Epithelial cell of proximal tubule (primary cell): ENCODE data around the gene SDF4. TPM values are rescaled to one million over a fixed set of nuclear protein-coding genes. Genes with fewer than 3 reads are reported as not detected.

ENCODE experiments used
- DNase-seq: peaks from one replicate; pipeline ENCODE4 v3.0.0-alpha.2; 2011; ENCODE audit warnings: low read depth
- H3K4me3 ChIP-seq: 2 replicates; pipeline ENCODE4 v1.5.1; 2011; ENCODE audit warnings: low read depth, mild to moderate bottlenecking, low read length
- total RNA-seq: library from RNA; depleted of rRNA; stranded (reverse); fragments of >200 nt; gene quantifications from 2 replicates; pipeline ENCODE4 v1.2.3, GENCODE V29; 2015
- TF ChIP-seq, protein P1 (sequence below): conservative IDR thresholded peaks from 2 replicates; pipeline ENCODE4 v1.5.1; 2012; ENCODE audit warnings: low read depth, mild to moderate bottlenecking, low read length

Gene SDF4
- total RNA-seq, 1 donor from 2014 or later, result 149 TPM

GRCh38 chr1:1211541-1212441 lies 20.0 kb downstream of the SDF4 start:
- DNase-seq, result no peak
- H3K4me3 ChIP-seq, result no peak overlapping the region
- TF ChIP-seq, protein P1, sequence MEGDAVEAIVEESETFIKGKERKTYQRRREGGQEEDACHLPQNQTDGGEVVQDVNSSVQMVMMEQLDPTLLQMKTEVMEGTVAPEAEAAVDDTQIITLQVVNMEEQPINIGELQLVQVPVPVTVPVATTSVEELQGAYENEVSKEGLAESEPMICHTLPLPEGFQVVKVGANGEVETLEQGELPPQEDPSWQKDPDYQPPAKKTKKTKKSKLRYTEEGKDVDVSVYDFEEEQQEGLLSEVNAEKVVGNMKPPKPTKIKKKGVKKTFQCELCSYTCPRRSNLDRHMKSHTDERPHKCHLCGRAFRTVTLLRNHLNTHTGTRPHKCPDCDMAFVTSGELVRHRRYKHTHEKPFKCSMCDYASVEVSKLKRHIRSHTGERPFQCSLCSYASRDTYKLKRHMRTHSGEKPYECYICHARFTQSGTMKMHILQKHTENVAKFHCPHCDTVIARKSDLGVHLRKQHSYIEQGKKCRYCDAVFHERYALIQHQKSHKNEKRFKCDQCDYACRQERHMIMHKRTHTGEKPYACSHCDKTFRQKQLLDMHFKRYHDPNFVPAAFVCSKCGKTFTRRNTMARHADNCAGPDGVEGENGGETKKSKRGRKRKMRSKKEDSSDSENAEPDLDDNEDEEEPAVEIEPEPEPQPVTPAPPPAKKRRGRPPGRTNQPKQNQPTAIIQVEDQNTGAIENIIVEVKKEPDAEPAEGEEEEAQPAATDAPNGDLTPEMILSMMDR, result no peak

GRCh38 chr1:1210726-1211540 lies 20.9 kb downstream of the SDF4 start:
- no peak overlapping the region for H3K4me3 ChIP-seq
- no peak for DNase-seq
- TF ChIP-seq, protein P1, result no peak

GRCh38 chr1:1208713-1209433 lies 22.9 kb downstream of the SDF4 start:
- no peak overlapping the region for H3K4me3 ChIP-seq
- DNase-seq, result no peak
- TF ChIP-seq, protein P1, result no peak

DNA sequence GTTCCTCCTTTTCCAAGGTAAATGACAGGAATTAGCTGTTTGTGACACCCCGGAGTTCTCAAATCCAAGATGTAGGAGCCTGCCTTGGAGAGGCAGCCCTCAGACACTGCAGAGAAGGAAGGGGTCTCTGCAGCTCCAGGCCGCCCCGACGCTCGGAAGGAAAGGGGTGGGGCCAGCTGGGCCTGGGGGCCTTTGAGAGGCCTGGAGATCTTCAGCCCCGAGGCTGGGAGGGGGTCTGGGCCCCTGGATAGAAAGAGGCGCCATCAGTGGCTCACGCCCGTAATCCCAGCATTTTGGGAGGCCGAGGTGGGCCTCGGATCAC lies 24.3 kb downstream of the SDF4 start:
- no peak for DNase-seq
- no peak overlapping the region for H3K4me3 ChIP-seq
- TF ChIP-seq, protein P1, result no peak

DNA sequence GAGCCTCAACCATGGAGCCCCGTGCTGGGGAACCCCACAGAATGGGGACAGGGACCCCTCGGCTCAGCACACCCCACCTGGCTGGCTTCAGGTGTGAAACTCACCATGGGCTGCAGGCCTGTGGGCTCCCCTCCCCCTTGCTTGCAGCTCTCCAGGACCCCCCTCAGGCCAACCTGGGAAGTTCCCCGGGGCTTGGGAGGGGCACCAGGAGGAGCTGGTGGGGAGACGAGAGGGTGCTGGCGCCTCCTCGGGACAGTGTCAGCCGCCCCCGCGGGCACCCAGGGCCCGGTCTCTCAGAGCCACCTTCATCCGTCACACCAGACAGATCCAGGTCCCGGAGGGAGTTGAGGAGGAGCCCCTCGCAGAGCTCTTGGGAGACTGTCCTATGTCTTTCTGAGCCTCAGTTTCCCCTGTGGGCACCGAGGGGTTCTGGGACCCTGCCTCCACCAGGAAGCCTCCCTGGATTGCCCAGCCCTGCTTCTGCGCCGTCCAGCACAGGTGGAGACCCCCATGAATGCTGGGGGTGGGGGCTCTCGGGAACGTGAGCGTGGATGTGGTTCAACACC lies 24.8 kb downstream of the SDF4 start:
- TF ChIP-seq, protein P1, result no peak

GRCh38 chr1:1206376-1206965 lies 25.3 kb downstream of the SDF4 start, which contains the start of gene TNFRSF18:
TSS of gene TNFRSF18 (minus strand) at chr1:1206592. CDS start at chr1:1206571, 21 bp downstream.
- TF ChIP-seq, protein P1, result no peak
- DNase-seq, result no peak
- peak within 1 kb of the TSS; percentile 5 for H3K4me3 ChIP-seq

More for the DNA sequence above, 24.8 kb downstream of the SDF4 start:
- no peak overlapping the region for H3K4me3 ChIP-seq
- no peak for DNase-seq
